Measurements from ENCODE around the gene MARF1.
"Not testable (repeated sequence)": the region's sequence is repeated elsewhere in the genome, so short reads cannot be mapped to it uniquely, and the experiment has no call there.

MARF1 gene

GRCh38 chr16:15566095-15566494, 76.9 kb downstream of the MARF1 start:
- no peak for DNase-seq

GRCh38 chr16:15564604-15565339, 78.2 kb downstream of the MARF1 start:
- DNase-seq: no peak

GRCh38 chr16:15559176-15559575, 83.8 kb downstream of the MARF1 start:
- no peak for DNase-seq

GRCh38 chr16:15557258-15557657, 85.7 kb downstream of the MARF1 start:
- DNase-seq: no peak

- DNase-seq: no peak
Observed at GRCh38 chr16:15556130-15556529, 86.8 kb downstream of the MARF1 start.

- no peak for DNase-seq
Observed at GRCh38 chr16:15553313-15554088, 89.5 kb downstream of the MARF1 start.

- no peak for DNase-seq
Observed at GRCh38 chr16:15552507-15552906, 90.4 kb downstream of the MARF1 start.

GRCh38 chr16:15548482-15548891, 94.5 kb downstream of the MARF1 start:
- DNase-seq: no peak

- no peak for DNase-seq
Observed at GRCh38 chr16:15547768-15548096, 95.2 kb downstream of the MARF1 start.

GRCh38 chr16:15547072-15547767, 95.7 kb downstream of the MARF1 start:
- DNase-seq: not testable (repeated sequence)

- no peak for DNase-seq
Observed at GRCh38 chr16:15545544-15545943, 97.4 kb downstream of the MARF1 start.

- DNase-seq: no peak
Observed at GRCh38 chr16:15544405-15544804, 98.5 kb downstream of the MARF1 start.
